Measurements from ENCODE around the gene GOLGA8J.
"Not testable (repeated sequence)": the region's sequence is repeated elsewhere in the genome, so short reads cannot be mapped to it uniquely, and the experiment has no call there.

GOLGA8J gene

DNA sequence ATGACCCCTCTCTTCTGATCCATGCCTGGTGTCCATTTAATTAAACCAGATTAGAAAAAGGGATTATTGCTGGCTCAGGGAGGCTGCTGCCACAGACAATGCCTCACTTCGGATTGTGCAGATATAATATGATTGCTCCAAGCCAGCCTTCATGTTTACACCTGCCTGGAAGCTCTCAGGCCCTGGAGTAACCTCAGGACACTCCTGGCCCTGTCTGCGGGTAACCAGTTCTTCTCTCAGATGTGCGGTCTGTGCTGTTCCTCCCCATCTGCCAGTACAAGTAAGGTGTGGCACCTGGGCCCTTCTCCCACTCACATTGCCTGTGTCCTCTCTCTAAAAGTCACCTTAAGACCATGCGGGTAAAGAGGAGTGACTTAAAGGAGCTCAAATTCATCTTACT, 8.8 kb upstream of the GOLGA8J start:
- no peak for DNase-seq

DNA sequence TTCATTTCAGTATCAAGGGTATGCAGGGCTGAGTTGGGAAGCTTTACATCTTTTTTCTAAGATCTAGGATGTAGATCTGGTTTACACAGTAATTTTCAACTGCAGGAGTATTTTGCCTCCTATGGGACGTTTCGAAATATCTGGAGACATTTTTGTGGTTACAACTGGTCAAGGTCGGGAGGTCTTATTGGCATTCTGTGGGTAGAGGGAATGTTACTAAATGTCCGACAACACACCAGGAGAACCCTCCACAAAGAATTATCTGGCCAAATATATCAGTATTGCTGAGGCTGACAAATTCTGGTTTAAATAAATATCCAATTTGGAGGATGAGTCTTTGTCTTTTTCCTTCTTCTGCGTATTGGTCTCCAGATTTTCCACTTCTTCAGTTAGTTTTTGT, 1.9 kb upstream of the GOLGA8J start:
- not testable (repeated sequence) for DNase-seq

DNA sequence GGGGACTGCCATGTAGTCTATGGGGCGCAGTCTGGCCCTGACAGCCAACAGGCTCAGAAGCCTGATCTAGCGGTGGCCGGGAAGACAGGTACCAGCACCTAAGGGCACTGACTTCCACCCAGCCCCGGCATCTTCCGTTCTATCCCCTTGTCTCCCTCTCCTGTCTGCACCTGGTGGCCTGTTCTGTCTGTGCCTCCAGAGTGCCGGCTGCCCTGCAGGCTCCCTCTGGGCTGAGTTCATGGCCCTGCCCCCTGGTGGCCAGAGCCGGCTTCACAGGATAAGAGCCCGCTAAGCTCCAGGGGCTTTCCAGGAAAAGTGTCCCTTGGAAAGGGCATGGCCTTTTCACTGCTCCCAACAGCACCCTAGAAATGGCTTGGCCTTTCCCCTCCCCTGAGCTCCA, 15.1 kb downstream of the GOLGA8J start:
- DNase-seq: not testable (repeated sequence)

DNA sequence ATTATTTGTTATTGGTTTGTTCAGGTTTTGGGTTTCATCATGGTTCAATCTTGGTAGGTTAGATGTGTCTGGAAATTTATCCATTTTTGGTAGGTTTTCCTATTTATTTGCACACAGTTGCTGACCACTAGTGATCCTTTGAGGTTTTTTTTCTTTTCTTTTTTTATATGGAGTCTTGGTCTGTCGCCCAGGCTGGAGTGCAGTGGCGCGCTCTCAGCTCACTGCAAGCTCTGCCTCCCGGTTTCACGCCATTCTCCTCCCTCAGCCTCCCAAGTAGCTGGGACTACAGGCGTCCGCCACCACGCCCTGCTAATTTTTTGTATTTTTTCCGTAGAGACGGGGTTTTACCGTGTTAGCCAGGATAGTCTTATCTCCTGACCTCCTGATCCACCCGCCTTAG, 20.1 kb downstream of the GOLGA8J start:
- not testable (repeated sequence) for DNase-seq

DNA sequence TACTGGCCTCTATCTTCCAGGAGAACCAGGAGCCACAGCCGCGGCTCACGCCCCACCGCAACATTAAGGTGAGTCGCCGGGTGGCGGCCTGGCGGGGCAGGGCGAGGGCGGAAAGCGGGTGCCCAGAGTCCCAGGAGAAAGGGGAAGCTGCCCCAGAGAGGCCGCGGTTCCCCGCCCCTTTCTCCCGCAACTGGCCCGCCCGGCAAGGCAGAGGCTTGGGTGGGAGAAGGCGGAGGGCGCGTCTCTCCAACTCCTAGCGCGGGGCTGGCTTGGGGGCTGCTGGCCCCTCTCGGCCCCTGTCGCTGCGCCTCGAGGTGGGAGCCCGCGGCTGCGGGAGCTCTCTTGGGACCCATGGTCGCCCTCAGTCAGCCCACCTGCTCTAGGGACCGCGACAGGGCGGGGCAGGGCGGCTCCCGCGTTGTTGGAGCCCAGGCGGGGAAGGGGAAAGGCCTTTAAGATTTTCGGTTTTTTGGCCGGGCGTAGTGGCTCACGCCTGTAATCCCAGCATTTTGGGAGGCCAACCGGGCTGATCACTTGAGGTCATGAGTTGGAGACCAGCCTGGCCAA, 21.3 kb downstream of the GOLGA8J start:
- DNase-seq: not testable (repeated sequence)

DNA sequence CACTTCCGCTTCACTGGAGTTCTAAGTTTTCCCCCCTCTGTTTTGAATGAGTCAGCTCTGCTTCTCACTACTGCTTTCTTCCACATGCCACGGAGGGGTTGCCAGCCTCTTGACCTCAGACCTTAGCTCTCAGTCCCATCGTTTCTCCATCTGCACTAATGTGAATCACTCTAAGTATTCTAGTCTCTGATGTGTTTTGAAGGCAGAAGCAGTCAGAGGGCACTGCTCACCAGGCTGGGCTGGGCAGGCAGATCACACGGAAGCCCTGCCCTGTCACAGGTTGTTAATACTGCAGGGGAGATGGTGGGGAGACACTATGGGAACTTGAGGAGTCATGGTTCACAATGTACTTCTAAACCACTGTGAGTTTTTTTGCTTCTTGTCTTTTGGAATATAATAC, 27.8 kb downstream of the GOLGA8J start:
- not testable (repeated sequence) for DNase-seq

DNA sequence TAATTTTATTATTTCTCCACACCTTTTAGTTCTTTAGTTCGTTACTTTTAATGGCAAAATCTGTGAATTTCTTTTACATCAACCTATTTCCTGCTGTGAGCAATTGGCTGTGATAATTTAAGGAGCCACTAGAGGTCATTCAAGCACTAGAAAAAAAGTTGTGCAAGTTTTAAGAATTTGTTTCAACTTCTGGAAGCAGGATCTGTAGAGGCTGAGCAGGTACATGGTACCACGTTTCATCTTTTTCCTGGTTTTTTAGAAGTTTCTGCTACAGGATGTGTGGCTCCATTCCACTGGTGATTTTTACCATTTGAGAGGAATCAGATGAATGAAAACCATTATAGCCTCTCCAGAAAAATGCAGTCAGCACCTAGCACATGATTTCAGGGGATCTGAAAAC, 47.3 kb downstream of the GOLGA8J start:
- not testable (repeated sequence) for DNase-seq

DNA sequence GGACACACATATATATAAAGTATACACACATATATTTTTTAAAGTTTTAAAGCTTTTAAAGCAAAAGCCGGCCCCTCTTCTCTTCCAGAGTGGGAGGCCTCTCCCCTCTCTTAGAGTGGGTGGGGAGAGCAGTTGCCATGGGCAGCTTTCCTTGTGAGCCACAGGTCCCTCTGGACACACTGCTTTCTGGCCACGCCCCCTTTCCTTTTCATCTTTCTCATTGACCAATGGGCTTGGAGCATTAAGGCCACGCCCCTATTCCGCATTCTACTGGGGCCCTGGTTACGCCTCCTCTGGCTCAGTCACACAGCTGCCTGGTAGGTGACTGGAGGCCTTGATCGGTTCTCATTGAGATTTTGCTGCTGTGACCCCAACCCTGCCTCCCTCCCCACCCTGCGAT, 52.0 kb downstream of the GOLGA8J start, which contains the start of gene GOLGA8T:
GOLGA8T (plus strand) TSS at position 301 of the 400 bp plus-strand sequence; CDS start at position 399, 98 bp downstream.
- DNase-seq: not testable (repeated sequence)

All from CD4-positive, alpha-beta T cell treated with Interleukin-6 for 4 hours (primary cell).